Adrenal gland (tissue), 12 donors: ENCODE measurements around the gene SERPINA5. TPM values are rescaled to one million over a fixed set of nuclear protein-coding genes. Genes with fewer than 3 reads are reported as not detected.

Experiments
- DNase-seq, 7 donors: peaks; one replicate each; pipeline ENCODE4 v3.0.0-alpha.2; 2019 to 2020
- H3K27ac ChIP-seq, 5 donors: fragments of 200-600 bp; sonication (generic) in 4 of 5; 1 replicate in 3 of 5; 2 replicates in 2 of 5; pipeline versions ENCODE4 v1.5.1 to v1.8.0; 2016 to 2020; ENCODE audit warnings: mild to moderate bottlenecking in 1 of 5
- H3K27me3 ChIP-seq: fragments of 200-600 bp; 2 replicates; pipeline ENCODE4 v1.8.0; 2021
- H3K36me3 ChIP-seq, 2 donors: fragments of 200-600 bp; replicated peaks in 1 of 2; 1 replicate in 1 of 2; 2 replicates in 1 of 2; pipeline versions ENCODE4 v1.5.1 to v1.8.0; 2018 to 2022
- H3K4me1 ChIP-seq, 2 donors: fragments of 200-600 bp; replicated peaks in 1 of 2; 1 replicate in 1 of 2; 2 replicates in 1 of 2; pipeline versions ENCODE4 v1.5.1 to v1.8.0; 2018 to 2021
- H3K4me3 ChIP-seq, 4 donors: fragments of 200-600 bp; sonication (generic) in 3 of 4; one replicate each; pipeline ENCODE4 v1.5.1; 2016 to 2018
- H3K9me3 ChIP-seq, 3 donors: fragments of 200-600 bp; sonication (generic) in 1 of 3; replicated peaks in 1 of 3; 1 replicate in 2 of 3; 2 replicates in 1 of 3; pipeline versions ENCODE4 v1.5.1 to v1.8.0; 2016 to 2021
- CTCF ChIP-seq, 6 experiments: fragments of 450-650 bp in 4 of 6; fragments of 200-600 bp in 2 of 6; sonication (generic) in 1 of 6; IDR thresholded peaks; 1 replicate in 5 of 6; 2 replicates in 1 of 6; pipeline versions ENCODE4 v1.5.1 to v1.8.0; 2016 to 2021; ENCODE audit warnings: antibody characterized with exemption in 6 of 6, mild to moderate bottlenecking in 2 of 6, moderate library complexity in 1 of 6
- POLR2A ChIP-seq, 2 donors: fragments of 450-650 bp; IDR thresholded peaks; one replicate each; pipeline ENCODE4 v1.6.1; 2017; ENCODE audit warnings: antibody characterized with exemption in 2 of 2, mild to moderate bottlenecking in 2 of 2, moderate library complexity in 1 of 2
- WGBS, 4 donors: extraction: QIAGEN DNeasy Blood & Tissue Kit in 2 of 4; methylation state at CpG; one replicate each; pipeline versions ENCODE4 v1.1.5 to v1.1.7; 2013 to 2017; 5-methylcytosine and 5-hydroxymethylcytosine counted together
- intact Hi-C, 2 donors: fragments of 100-400 bp; cut with DNase I; formaldehyde crosslinking; loops; one replicate each; pipeline versions ENCODE4 v1.14.1 to v1.15.0; 2022 to 2023
- polyA plus RNA-seq, 3 donors: library from polyadenylated mRNA; stranded (reverse); fragments of 200-250 nt in 2 of 3; fragments of 350-450 nt in 1 of 3; fragmentation: Illumina TruSeq in 1 of 3; extraction: RNeasy Lipid Tissue Mini Kit (QIAGEN cat#74804) in 1 of 3; gene quantifications; one replicate each; pipeline ENCODE4 v1.2.3, GENCODE V29; 2013 to 2014
- total RNA-seq, 9 donors: library from RNA; depleted of rRNA in 4 of 9; stranded (reverse); fragments of >200 nt in 4 of 9; fragments of 120-200 nt in 1 of 9; fragmentation: NEBNext Ultra II Directional in 1 of 9; extraction: Animal tissue kit (Norgen Biotek cat#: 25700) in 1 of 9; gene quantifications; one replicate each; pipeline versions ENCODE4 v1.1.0 to v1.2.4, GENCODE V29; 2013 to 2023
- donor health status: healthy with polysubstance abuse.
- donor health status: Bipolar disorder and iron deficiency.
- donor health status: DM: yes; HTN: yes; CAD: no.
- donor health status: DM: no; HTN: no; CAD: no.
- donor health status: DM: no; HTN: no; CAD: no.
- donor health status: DM: yes; HTN: yes; CAD: no.

The SERPINA5 gene
- total and polyA plus RNA-seq, 12 donors = 83.6 to 1,055 (median 515) TPM

DNA sequence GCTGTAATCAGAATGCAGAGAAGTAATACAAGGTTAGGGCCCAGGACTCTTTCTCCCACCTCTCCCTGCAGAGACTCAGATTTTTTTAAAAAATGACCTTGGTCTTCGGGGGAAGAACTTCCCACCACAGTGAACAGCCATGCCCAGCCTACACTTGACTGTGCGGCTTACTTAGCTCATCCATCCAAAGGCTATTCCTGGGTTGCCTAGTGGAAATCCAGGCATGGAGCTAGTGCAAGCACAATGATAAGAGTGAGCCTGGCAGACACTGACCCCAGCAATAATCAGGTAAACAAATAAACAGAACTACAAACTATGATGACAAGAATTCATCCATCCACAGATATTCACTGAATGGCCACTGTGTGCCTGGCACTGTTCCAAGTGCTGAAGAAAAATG, 14.7 kb downstream of the SERPINA5 start:
- H3K27ac ChIP-seq = no peak overlapping the region
- no peak overlapping the region for H3K4me3 ChIP-seq
- TF ChIP-seq POLR2A (IDR thresholded peaks at IDR 0.05) (no peak), CTCF (IDR thresholded peaks at IDR 0.05) (no peak)
- no peaks in the 10 kb centered on the region for H3K9me3 ChIP-seq
- DNase-seq = no peak
- 50 to 70% (median 65%) methylated on average over 2 of the region's 2 CpGs for WGBS, 4 donors
- H3K27me3 ChIP-seq = no peaks in the 10 kb centered on the region
- peaks cover 38 to 39% of the 10 kb centered on the region in 2 donors for H3K4me1 ChIP-seq
- intact Hi-C loops = no loop called here
- peaks cover 0 to 5% of the 10 kb centered on the region in 2 donors for H3K36me3 ChIP-seq

DNA sequence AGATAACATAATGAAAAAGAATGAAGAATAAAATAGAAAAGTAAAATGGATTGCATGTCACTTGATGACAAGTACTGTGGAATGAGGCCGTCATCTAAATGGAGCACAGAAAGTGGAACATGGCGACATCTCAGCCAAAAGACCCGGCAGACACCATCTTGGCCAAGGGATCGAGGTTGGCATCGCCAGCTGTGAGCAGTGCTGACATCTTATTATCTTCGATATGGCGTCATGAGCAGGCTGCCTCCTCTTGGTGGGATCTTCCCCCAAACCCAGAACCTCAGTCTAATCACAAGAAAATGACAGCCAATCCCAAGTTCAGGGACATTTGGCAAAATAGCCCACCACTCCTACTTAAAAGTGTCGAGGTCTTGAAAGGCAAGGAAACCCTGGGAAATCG, 15.1 kb downstream of the SERPINA5 start:
- H3K36me3 ChIP-seq = peaks cover 0 to 3% of the 10 kb centered on the region in 2 donors
- TF ChIP-seq POLR2A (IDR thresholded peaks at IDR 0.05) (no peak), CTCF (IDR thresholded peaks at IDR 0.05) (no peak)
- no peaks in the 10 kb centered on the region for H3K9me3 ChIP-seq
- 80 to 95% (median 89%) methylated on average over 8 to 9 of the region's 9 CpGs for WGBS, 4 donors
- H3K4me3 ChIP-seq = no peak overlapping the region
- DNase-seq = no peak
- no peak overlapping the region for H3K27ac ChIP-seq
- H3K4me1 ChIP-seq = peaks cover 41% of the 10 kb centered on the region in 2 donors
- intact Hi-C loops = no loop called here
- H3K27me3 ChIP-seq = no peaks in the 10 kb centered on the region

- no peak for DNase-seq
- Histone ChIP-seq H3K27me3 (no peaks in the 10 kb centered on the region), H3K4me3 (no peak overlapping the region), H3K4me1 (peaks cover 52 to 55% of the 10 kb centered on the region in 2 donors), H3K9me3 (no peaks in the 10 kb centered on the region), H3K27ac (no peak overlapping the region), H3K36me3 (no peaks in the 10 kb centered on the region)
- WGBS, 4 donors = 86 to 94% (median 89%) methylated on average over 2 to 5 of the region's 5 CpGs
- TF ChIP-seq CTCF (IDR thresholded peaks at IDR 0.05) = no peak
- intact Hi-C loops = no loop called here
Measured at GRCh38 chr14:94597788-94598187, 16.6 kb downstream of the SERPINA5 start.

DNA sequence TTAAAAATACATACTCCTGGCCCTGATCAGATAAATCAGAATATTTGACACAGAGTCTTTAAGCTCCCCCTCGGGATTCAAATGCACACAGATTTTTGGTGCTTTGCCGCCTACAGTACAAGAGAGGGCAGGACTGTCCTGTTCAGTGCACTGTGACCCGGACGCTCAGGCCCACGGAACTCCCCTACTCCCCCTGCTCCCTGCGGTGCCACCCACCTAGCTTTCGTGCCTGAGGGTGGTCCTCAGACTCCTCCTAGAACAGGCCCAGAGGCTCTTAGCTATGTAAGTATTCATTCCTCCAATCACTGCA, 17.2 kb downstream of the SERPINA5 start:
- Histone ChIP-seq H3K36me3 (no peaks in the 10 kb centered on the region), H3K27ac (peak overlapping the region; percentile 75 to 96 (median 91)), H3K4me3 (no peak overlapping the region), H3K4me1 (peaks cover 50 to 56% of the 10 kb centered on the region in 2 donors), H3K27me3 (no peaks in the 10 kb centered on the region), H3K9me3 (no peaks in the 10 kb centered on the region)
- intact Hi-C loops = no loop called here
- no peak for DNase-seq
- TF ChIP-seq POLR2A (IDR thresholded peaks at IDR 0.05) = no peak
- no peak for TF ChIP-seq CTCF (IDR thresholded peaks at IDR 0.05)
- 62 to 86% (median 78%) methylated on average over 7 of the region's 7 CpGs for WGBS, 4 donors
